GM18519 (cell line): ENCODE measurements around the gene ENAH.

Source experiments
- ATAC-seq: cut with Tn5 transposase; IDR thresholded peaks from one replicate; pipeline ENCODE4 v1.9.1; 2021; ENCODE audit warnings: mild to moderate bottlenecking, moderate library complexity; ENCODE audit not compliant: unreplicated experiment, low FRiP score

Gene ENAH

DNA sequence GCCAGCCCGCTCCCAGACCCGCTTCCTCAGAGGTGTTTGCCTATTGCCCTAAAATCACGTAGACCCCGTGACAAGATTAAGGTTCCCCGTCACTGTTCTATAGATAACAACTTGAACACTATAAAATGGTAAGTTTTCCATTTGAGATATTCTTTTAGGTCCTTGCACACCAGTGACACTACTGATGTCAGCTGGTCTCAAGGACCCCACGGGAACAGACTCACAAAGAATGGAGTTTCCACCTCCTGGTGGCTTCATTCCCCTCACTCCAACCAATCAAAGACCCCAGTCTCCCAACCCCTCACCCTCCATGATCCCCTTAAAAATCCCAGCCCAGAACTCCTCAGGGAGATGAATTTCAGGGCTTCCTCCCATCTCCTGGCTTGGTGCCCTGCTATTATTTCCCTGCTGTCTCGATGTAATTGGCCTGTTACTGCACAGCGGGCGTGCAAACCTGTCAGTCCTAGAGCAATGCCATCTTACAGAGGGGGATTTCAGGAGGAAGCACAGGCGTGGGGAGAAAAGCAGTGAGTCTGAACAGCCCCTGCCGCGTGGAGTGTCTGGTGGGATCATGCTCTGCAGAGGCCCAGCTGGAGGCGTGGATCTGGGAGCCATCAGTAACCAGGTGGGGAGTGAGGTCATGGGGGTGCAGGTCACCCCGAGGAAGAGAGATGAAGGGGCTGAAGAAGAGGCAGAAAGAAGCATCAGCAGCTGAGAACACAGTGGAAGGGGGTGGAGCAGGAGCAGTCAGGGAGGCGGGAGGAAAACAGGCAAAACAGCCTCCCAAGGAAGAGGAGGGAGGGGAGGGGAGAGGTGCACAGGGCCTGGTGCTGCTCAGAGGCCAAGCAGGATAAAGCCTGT, 190.0 kb downstream of the ENAH start:
- ATAC-seq = no peak

DNA sequence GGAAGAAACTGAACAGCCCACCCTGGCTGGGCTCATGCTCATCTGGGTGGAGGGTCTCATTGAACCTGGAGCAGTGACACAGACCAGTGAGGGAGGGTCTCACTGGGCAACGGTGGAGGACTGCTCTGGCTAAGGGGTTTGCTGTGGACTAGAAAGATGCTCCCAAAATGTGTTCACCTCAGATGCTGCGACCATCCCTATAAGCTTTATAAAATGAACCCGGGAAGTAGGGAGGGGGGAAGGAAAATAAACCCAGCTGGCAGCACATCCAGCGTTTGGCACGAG, 190.6 kb downstream of the ENAH start:
- no peak for ATAC-seq

DNA sequence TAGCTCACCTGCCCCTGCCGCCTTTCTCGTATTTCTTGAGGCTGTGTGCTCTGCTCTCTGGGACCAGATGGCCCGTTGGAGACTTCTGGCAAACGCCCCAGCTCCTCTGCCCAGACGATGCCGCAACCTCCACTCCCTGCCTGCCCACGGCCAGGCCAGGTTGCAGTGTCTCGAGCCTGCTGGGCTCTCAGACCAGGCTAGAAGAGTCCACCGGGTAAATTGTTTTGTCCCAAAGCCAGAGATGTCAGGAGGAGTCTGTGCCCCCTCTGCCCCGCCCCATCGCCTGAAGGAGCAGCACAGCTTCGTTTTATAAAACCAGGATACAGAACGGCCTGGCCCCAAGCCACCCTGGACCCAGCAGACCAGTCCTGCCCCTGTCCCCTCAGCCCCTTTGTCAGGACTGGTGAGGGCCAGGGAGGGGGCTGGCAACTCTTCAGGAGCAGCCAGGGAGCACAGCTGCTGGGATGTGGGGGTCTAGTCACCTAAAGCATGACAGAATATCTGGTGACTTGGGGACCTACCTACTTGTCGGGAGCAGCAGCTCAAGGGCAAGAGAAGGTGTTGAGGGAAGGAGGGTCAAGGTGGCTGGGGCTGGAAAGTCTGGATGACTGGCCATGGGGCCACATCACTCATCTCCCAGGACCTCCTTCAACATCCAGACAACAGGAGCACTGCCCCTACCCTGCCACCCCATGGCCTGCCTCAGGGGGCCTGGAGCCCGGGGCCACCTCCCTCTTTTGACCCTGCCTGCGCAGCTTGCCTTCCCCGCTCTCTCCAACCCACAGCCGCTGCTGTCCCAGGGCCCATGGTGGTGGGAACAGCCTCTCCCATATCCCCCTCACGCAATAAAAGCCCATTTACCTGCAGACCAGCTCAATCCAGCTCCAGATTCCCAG, 191.1 kb downstream of the ENAH start:
- ATAC-seq = no peak

DNA sequence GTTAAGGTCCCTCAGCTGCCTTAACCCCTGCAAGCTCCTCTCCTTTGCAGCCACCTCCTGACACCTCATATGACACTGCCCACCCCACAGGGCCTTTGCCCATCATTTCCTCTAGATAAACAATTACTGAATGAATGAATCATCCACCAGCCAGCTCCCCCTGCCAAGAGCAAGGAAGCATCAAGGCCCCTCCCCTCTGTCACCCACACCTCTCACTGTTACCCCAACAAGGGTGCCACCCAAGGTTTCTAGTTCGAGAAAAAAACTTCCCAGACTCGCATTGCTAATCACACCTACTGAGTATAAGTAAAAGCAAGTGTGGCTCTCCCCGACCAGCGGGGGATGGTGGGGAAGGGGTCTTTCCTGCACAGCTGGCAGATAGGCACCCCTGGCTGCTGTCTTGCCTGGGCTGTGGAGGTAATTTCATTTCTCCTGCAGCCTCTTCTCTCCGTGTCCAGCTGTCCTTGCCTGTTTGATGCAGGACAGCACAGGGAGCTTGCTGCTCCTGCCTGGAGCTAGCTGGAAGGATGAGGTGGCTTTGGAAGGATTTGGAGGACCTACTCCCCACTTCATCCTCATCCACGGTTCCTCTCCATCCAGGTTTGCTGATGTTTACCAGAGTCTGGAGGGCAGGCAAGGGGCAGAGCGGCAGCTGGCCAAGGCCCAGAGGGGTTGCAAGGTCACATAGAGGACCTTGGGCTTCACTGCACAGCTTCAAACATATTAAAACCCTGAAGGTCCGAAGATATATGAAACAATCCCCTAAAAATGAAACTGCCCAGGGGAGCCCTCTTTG, 192.0 kb downstream of the ENAH start:
- no peak for ATAC-seq

DNA sequence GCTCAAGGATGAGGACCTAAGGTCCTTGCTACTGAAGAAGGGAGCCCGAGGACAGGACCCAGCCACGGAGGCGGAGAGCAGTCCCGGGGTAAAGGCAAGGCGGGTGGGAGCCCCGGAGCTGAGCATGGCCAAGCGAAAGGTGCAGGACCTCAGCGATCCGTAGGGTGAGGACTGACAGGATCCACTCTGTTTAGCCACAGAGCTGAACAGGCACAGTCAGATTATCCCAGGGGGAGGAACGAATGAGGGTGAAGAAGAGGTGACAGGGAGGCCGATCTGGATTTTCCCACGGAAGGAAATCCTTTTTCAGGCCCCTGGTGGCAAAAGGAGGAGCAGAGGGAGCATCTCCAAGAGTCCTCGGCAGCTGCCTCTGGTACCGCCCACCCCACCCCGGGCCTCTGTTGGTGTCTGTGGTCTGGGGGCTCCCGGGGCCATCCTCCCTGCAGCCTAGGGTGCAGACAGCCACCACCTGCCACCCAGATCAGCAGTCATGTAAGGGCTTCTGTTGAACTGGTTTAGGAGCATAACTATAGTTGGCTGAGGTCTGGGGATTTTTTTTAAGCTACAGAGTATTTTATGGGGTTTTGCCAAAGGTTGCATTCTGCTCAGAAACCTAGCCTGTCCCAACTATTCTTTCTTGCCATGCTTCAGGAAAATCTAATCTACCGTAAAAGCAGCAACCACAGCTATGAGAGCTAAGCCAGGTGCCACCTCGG, 192.7 kb downstream of the ENAH start:
- no peak for ATAC-seq

DNA sequence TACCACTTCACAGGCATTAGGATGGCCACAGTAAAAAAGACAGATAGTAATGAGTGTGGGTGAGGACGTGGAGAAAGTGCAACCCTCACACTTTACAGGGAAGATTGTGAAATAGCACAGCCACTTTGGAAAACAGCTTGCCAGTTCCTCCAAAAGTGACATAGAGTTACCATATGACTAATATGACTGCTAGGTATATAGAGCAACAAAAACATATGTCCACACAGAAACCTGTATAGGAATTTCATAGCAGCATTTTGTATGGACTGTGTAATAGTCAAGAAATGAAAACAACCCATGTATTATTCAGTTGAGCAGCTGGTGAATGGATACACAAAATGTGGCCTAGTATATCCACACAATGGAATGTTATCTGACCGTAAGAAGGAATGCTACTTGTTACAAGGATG, 194.7 kb downstream of the ENAH start:
- ATAC-seq = no peak

DNA sequence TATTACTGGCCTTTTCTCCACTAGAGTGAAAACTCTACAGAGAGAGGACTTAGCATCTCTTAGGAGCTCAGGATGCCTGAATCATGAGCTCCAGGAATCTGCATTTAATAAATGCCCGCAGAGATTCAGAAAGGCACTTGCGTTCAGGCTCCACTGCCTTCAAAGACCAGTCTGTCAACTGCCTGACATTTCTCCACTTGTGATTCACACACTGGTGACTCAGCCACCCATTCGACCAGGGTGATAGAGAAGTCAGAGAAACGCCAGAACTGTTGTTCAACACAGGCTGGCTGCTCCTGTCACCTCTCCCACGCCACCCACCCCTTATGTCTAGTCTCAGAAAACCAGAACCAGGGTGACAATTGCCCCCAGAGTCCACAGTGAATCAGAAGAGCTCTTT, 198.2 kb downstream of the ENAH start:
- no peak for ATAC-seq

DNA sequence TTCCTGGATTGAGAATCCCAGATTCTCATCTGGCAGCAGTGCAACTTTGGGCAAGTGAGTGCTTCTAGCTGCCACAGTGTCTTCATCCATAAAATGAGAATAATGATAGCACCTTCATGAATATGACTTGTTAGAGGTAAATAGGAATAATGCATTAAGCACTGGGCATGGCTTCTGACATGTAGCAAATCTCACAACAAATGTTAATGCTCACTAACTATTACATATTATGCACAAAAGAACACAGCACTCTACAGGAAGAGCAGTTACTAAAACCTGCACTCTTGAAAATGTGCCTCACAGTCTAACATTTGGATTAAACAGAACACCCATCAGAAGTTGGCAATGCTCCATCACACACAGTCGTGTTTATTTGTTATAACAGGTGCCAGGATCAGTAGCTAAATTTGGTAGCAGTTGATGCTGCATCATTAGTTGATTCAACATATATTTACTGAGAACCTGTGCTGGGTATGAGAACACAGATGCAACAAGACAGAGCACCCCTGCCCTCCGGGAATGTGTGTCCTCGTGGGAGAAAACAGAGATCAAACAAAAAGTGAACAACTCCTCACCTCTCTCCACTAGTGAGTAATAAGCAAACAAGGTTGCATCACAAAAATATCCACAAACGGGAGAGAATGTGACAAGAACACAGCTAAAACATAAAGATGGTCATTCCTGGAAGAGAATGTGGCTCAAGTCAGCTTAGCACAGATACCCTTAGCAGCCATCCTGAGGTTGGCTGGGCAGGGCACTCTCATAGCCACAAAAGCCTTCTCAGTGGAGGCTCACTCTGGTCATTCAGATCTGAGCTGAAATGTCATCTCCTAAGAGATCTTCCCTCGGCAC, 198.9 kb downstream of the ENAH start:
- ATAC-seq = no peak

DNA sequence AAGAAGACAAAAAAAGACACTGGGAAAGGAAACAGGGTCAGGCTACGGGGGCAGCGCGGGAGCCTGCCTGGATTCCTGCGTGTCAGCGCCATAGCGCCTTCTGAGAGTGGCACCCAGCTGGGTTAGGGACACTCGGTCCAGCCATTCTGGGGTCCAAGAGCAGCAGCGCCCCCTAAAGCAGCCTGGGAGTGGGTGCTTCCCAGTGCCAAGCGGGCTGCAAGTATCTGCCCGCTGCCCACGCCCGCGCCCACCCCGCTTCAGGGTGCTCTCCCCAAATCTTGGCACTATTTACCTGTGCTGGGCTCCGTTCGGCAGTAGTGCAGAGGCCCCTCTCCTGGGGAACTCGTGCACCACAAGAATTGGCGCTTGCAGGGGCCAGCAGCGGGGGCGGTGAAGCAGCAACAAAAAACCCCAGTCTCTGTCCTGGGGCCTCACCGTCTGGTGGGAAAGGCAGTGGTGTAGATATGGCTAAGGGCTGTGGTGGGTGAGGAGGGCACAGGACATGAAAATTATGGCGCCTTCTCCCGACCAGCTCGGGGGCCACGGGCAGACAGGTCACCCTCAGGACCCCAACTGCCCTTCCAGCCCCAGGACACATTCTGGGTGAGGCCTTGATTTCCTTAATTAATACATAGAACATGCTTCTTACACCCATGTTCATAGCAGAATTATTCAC, 200.9 kb downstream of the ENAH start:
- no peak for ATAC-seq

DNA sequence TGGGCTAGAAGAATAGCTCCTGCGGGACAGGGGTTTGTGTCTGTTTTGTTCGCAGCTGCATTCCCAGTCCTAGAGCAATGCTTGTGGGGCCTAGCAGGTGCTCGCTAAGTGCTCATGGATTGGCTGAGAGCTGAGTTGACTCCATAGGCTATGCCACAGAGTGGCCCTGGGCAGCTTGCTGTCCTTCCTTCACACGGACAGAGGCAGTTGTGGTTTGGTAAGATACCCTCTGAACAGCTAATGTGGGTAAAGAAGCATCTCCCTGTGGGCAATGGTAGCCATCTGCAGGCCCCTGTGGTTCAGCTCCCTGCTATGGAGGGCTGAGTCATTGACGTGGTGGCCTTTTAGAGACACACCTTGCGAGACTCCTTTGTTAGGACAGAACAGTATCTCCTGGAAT, 201.6 kb downstream of the ENAH start:
- ATAC-seq = no peak

DNA sequence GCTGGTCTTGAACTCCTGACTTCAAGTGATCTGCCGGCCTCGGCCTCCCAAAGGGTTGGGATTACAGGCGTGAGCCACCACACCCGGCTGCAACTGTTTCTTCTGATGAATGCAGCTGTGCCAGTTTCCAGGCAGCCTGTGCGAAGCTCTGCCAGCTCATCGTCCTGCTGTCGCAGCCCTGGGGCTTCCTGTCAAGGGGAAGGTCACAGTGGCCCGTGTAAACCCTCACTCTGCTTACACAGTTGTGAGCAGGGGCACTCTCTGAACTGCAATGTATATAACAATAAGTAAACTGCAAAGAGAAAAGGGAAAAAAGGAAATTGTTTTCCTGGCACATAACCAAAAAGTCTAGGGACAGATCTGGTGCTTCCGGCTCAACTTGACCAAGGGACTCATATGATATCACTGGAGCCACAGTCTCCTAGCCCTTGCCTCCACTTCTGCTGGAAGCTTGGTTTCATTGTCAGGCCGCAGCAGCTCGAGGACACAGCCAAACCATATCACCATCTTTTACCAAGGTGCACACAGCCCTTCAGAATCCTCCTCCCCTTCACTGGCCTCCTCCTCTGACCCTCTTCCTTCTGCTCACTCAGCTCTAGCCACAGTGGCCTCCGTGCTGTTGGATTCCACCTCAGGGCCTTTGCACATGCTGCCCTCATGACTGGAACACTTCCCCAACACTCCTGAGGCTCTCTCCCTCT, 202.3 kb downstream of the ENAH start:
- ATAC-seq = no peak

DNA sequence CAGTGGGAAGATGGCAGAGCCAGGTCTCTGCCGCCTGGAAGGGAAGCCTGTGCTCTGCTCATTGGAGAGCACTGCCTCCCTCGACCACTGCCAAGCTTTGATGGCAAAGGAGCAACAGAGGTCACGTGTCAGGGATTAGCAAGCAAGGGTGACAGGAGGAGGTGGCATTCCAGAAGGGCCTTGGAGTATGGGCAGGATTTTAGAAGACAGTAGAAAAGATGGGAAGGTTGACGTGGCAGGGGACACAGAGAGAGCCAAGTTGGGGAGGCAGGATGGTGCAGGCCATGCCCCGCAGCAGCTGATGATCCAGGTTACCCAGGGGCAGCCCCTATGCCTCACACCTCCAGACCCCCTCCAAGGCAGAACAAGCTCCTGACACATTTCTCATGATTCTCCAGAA, 203.1 kb downstream of the ENAH start:
- no peak for ATAC-seq

DNA sequence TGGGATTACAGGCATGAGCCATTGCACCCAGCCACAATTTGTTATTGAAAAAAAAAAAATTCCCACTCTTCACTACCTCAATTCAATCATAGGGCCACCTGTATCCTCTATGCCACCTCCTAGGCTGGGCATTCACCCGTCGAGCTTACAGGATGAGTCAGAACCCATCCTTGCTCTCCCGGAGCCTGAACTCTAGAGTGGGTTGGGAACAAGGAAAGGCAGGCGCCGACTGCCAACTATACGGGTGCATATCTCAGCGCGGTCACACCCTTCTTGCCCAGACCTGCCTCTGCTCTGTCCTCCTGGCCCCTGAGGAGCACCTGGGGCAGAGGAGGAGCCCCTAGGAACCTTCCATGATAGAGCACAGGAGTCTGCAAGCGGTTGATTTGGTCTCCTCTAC, 203.7 kb downstream of the ENAH start:
- no peak for ATAC-seq

DNA sequence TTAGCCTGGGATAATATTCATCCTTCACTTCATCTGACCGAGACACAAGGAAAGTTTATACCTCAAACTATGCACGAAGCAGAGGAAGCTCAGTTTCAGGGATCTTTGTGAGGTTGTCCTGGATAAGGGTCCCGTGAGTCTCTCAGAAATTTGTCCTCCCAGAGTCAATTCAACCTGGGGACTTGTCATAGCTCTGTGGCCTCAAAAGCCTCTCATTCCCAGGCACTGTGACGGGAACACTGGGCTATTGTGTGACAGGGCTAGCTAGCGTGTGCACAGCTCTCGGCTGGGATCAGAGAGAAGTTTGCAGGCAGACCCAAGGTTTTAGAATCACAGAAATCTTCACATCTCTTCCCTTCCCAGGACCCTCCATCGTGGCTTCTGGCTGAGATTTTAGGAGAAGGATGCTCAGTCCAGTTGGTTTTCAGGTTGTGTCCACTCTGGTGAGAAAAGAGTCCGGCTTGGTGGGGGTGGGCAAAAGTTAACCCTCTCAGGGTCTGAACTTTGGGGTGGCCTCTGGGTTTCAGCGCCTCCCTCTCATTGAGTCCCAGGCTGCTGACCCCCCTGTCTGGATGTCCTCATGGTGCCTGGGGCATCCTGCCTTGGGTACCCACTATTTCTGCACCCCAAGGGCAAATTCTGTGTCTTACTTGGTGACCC, 204.6 kb downstream of the ENAH start:
- ATAC-seq = no peak

DNA sequence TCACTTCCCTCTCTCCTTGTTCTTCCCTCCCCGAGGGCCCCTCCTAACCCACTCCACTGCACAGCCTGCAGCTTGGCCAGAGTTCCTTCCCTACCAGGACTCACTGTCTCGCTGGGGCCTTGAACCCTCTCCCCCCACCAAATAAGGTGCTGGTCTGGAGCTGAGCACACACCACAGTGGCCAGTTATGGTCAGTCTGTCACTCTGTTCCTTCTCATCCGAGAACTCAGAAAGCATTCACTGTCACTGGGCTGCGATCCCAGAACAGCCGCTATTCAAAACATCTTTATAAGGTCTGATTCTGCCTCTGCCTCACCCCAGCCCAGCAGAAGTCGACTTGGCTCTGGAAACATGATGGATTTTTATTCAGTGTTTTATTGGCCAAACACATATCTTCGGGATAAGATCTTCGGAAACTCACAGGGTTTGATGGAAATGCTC, 205.3 kb downstream of the ENAH start:
- ATAC-seq = no peak

DNA sequence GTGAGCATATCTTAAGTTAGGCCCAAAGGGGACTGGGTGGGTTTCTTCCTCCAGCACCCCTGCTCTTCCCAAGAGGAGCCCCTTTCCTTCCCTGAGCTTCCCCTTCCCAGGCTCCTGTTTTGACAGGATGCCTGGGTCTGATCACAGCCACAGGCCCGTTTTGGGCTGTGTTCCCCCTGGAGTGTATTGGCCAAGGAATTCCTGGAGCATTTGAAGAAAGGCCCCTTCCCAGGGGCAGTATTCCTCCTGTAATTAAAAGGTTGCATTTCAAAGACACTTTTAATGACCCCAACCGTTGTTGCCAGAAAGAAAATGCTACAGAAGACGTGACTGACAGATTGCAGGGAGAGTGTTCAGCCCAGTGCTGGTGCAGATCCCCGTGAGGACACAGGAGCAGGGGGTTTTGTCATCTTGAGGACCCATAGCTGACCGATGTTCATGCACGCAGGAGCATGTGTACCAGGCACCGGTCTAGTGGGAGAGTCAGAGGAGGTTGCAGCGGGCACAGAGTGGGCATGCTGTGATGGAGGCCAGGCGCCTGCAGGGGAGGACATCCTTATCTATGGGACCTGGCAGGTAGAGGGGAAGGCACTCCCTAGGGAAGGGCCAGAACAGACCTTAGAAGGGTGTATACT, 205.8 kb downstream of the ENAH start:
- no peak for ATAC-seq

DNA sequence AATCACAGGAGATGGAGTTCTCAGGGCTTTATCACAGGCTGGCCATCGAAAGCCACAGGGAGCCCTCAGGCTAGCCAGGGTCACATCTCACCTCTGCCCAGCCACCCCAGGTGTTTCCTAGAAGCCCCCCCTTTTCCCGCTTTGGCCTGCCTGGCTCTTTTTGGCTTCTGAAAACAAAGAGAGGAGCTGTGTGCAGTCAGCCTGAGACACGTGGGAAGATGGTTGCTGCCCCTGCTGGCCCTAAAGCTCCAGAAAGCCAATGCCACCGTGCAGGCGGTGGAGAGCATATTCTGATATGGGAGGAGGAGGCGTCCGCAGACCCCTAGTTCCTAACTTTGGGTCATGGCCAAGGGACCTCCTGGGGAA, 206.3 kb downstream of the ENAH start:
- ATAC-seq = no peak
